GM23248 (cell line): Measurements from ENCODE around the gene MYCBP2.

Experiments
- EZH2 ChIP-seq: fragments of 200-600 bp; sonication (generic); IDR thresholded peaks from 2 replicates; pipeline ENCODE4 v1.6.1; 2018; ENCODE audit warnings: antibody characterized with exemption, mild to moderate bottlenecking; ENCODE audit not compliant: insufficient read depth, poor library complexity, severe bottlenecking
- EZH2phosphoT487 ChIP-seq: fragments of 200-600 bp; sonication (generic); IDR thresholded peaks from 2 replicates; pipeline ENCODE4 v1.6.1; 2018; ENCODE audit warnings: antibody characterized with exemption, moderate library complexity, mild to moderate bottlenecking, low read depth; ENCODE audit not compliant: insufficient read depth

DNA sequence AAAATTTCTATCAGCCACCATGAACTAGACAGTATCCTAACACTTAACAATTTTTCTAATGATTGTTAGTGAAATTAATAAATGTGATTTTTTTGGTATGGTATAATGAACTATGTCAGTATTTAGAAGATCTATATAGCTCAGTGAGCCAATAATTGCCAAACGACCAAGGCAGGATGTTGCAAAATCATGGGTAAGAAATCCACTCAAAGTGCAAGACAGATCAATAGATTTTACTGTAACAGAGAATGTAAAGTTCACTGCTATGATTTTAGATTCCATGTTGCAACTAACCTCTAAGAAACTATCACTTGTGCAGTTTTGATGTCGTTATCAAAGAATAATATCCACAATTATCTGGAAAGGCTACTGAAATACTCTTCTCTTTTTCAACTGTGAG lies 44.0 kb upstream of the MYCBP2 start:
- TF ChIP-seq EZH2: no peak
- TF ChIP-seq EZH2phosphoT487: no peak
